Lung (tissue), 13 donors: Measurements from ENCODE around the gene TMEM8B. TPM values are rescaled to one million over a fixed set of nuclear protein-coding genes. Genes with fewer than 3 reads are reported as not detected.
"Not testable (repeated sequence)": the region's sequence is repeated elsewhere in the genome, so short reads cannot be mapped to it uniquely, and the experiment has no call there.

Source experiments
- ATAC-seq: fragments of 200-7000 bp; cut with Tn5 transposase; one replicate; pipeline ENCODE4 v1.9.1; 2020; ENCODE audit warnings: moderate number of reproducible peaks; ENCODE audit not compliant: insufficient read depth, low FRiP score
- DNase-seq, 3 donors: peaks; one replicate each; pipeline ENCODE4 v3.0.0-alpha.2; 2013 to 2017
- H3K27ac ChIP-seq, 2 donors: one replicate each; pipeline ENCODE4 v1.5.1; 2013; ENCODE audit warnings: mild to moderate bottlenecking in 2 of 2, moderate library complexity in 2 of 2, control low read depth in 1 of 2, inconsistent platforms in 1 of 2, low read depth in 1 of 2, low read length in 1 of 2
- H3K27me3 ChIP-seq, 3 donors: one replicate each; pipeline ENCODE4 v1.5.1; 2013; ENCODE audit warnings: low read length in 2 of 3; ENCODE audit not compliant: control insufficient read depth in 3 of 3, insufficient read depth in 3 of 3
- H3K36me3 ChIP-seq, 4 donors: one replicate each; pipeline ENCODE4 v1.5.1; 2013; ENCODE audit warnings: low read length in 4 of 4, mild to moderate bottlenecking in 1 of 4, moderate library complexity in 1 of 4; ENCODE audit not compliant: control insufficient read depth in 4 of 4, insufficient read depth in 4 of 4
- H3K4me1 ChIP-seq, 5 donors: one replicate each; pipeline ENCODE4 v1.5.1; 2013; ENCODE audit warnings: low read length in 5 of 5, mild to moderate bottlenecking in 2 of 5, moderate library complexity in 1 of 5; ENCODE audit not compliant: control insufficient read depth in 5 of 5, insufficient read depth in 5 of 5
- H3K4me3 ChIP-seq: one replicate; pipeline ENCODE4 v1.5.1; 2013; ENCODE audit warnings: mild to moderate bottlenecking, control low read depth, moderate library complexity
- H3K9ac ChIP-seq, 2 donors: one replicate each; pipeline ENCODE4 v1.5.1; 2013; ENCODE audit warnings: low read length in 2 of 2, control low read depth in 1 of 2; ENCODE audit not compliant: insufficient read depth in 1 of 2
- H3K9me3 ChIP-seq, 4 donors: one replicate each; pipeline ENCODE4 v1.5.1; 2013; ENCODE audit warnings: low read length in 3 of 4, mild to moderate bottlenecking in 1 of 4, moderate library complexity in 1 of 4; ENCODE audit not compliant: control insufficient read depth in 4 of 4, insufficient read depth in 3 of 4
- CTCF ChIP-seq: IDR thresholded peaks from 2 replicates; pipeline ENCODE4 v1.5.1; 2012; ENCODE audit warnings: mild to moderate bottlenecking; ENCODE audit errors: control extremely low read depth, extremely low read depth
- WGBS, 2 donors: extraction: QIAGEN DNeasy Blood & Tissue Kit; methylation state at CpG; one replicate each; pipeline ENCODE4 v1.1.7; 2013; 5-methylcytosine and 5-hydroxymethylcytosine counted together
- polyA plus RNA-seq, 2 donors: library from polyadenylated mRNA; stranded (reverse); fragments of 200-250 nt; gene quantifications; one replicate each; pipeline ENCODE4 v1.2.1, GENCODE V29; 2013
- small RNA-seq: library from RNA; depleted of rRNA; stranded (forward); fragments of <200 nt; gene quantifications from one replicate; pipeline ENCODE3, GENCODE V24; 2014; ENCODE audit warnings: low replicate concordance
- total RNA-seq, 2 donors: library from RNA; depleted of rRNA in 1 of 2; stranded (reverse); fragments of >200 nt in 1 of 2; gene quantifications; one replicate each; pipeline ENCODE4 v1.2.1, GENCODE V29; 2014 to 2021
- donor health status: control.
- donor health status: control.
- donor health status: Bipolar disorder and iron deficiency.
- donor health status: healthy.
- donor health status: DM: yes; HTN: yes; CAD: no.

Gene TMEM8B
- total and polyA plus RNA-seq, 4 donors: 6.3 to 13.1 (median 9.1) TPM

GRCh38 chr9:35912791-35913400 lies 83.9 kb downstream of the TMEM8B start:
- Histone ChIP-seq H3K4me3 (no peak overlapping the region), H3K27ac (peak overlapping the region; percentile 21 to 42), H3K4me1 (peaks cover 0 to 22% (median 12%) of the 10 kb centered on the region in 5 donors), H3K9me3 (peaks cover 0 to 2% (median 0%) of the 10 kb centered on the region in 4 donors), H3K9ac (no peak overlapping the region), H3K27me3 (no peaks in the 10 kb centered on the region), H3K36me3 (no peaks in the 10 kb centered on the region)
- DNase-seq (no peak), ATAC-seq (no peak)
- WGBS, 2 donors: 74 to 79% methylated on average over 10 of the region's 10 CpGs
- no peak for TF ChIP-seq CTCF

- ATAC-seq, H3K36me3 ChIP-seq, DNase-seq, H3K9me3 ChIP-seq, H3K27ac ChIP-seq, H3K27me3 ChIP-seq, H3K4me3 ChIP-seq: not testable (repeated sequence)
- Histone ChIP-seq H3K9ac (peak overlapping the region in 1 of 2 donors; percentile 76), H3K4me1 (peaks cover 0 to 17% (median 7%) of the 10 kb centered on the region in 5 donors)
These were observed 84.4 kb downstream of the TMEM8B start for GRCh38 chr9:35913429-35913828.

- no peak for TF ChIP-seq CTCF
- no peak overlapping the region for H3K9ac ChIP-seq
- no peak overlapping the region for H3K4me3 ChIP-seq
- DNase-seq: peak; percentile 63 to 76 (median 73)
- H3K36me3 ChIP-seq: no peaks in the 10 kb centered on the region
- H3K9me3 ChIP-seq: peaks cover 0 to 2% (median 0%) of the 10 kb centered on the region in 4 donors
- peak overlapping the region; percentile 57 to 68 for H3K27ac ChIP-seq
- peaks cover 0 to 12% (median 2%) of the 10 kb centered on the region in 5 donors for H3K4me1 ChIP-seq
- peak; percentile 23 for ATAC-seq
- 31 to 46% methylated on average over 9 of the region's 9 CpGs for WGBS, 2 donors
- no peaks in the 10 kb centered on the region for H3K27me3 ChIP-seq
These were observed 85.3 kb downstream of the TMEM8B start for GRCh38 chr9:35914301-35914807.

Small RNAs within 50 kb of the gene (small RNA-seq; reads per million reads assigned to genes)
- not detected for gene HINT2

Other genes starting within 250 kb of the TMEM8B start
- 10 to 100 TPM; 13.7 to 46.9 TPM for gene TESK1, start 224.0 kb upstream of the TMEM8B start, total RNA-seq
- 10 to 100 TPM; 20.8 to 40.1 TPM for gene TESK1, start 224.0 kb upstream of the TMEM8B start, polyA plus RNA-seq
- 1 to 10 TPM; 5.2 to 6.6 TPM for gene CD72, start 210.8 kb upstream of the TMEM8B start, total RNA-seq
- 10 to 100 TPM in 1 of 2 donors, 1 to 10 TPM in 1; 3.1 to 10.6 TPM for gene CD72, start 210.8 kb upstream of the TMEM8B start, polyA plus RNA-seq
- 1 to 10 TPM in 1 of 2 donors, under 1 TPM in 1; 0.92 to 3.8 TPM for gene SIT1, start 178.3 kb upstream of the TMEM8B start, total RNA-seq
- 1 to 10 TPM in 1 of 2 donors, under 1 TPM in 1; 0.87 to 1.9 TPM for gene SIT1, start 178.3 kb upstream of the TMEM8B start, polyA plus RNA-seq
- gene RMRP, start 171.2 kb upstream of the TMEM8B start, total RNA-seq: over 10,000 TPM; 30,229 to 39,735 TPM
- gene RMRP, start 171.2 kb upstream of the TMEM8B start, polyA plus RNA-seq: 100 to 1,000 TPM in 1 of 2 donors, 10 to 100 TPM in 1; 44.8 to 325 TPM
- 10 to 100 TPM in 1 of 2 donors, 1 to 10 TPM in 1; 9.9 to 32.8 TPM for gene CCDC107, start 170.9 kb upstream of the TMEM8B start, total RNA-seq
- gene CCDC107, start 170.9 kb upstream of the TMEM8B start, polyA plus RNA-seq: 10 to 100 TPM; 29.2 to 53.9 TPM
- gene ARHGEF39, start 164.0 kb upstream of the TMEM8B start, total RNA-seq: 1 to 10 TPM; 1.3 TPM
- 1 to 10 TPM in 1 of 2 donors, under 1 TPM in 1; 0.47 to 1.4 TPM for gene ARHGEF39, start 164.0 kb upstream of the TMEM8B start, polyA plus RNA-seq
- gene CA9, start 155.3 kb upstream of the TMEM8B start, total RNA-seq: 1 to 10 TPM in 1 of 2 donors, under 1 TPM in 1; 0.88 to 1.6 TPM
- gene CA9, start 155.3 kb upstream of the TMEM8B start, polyA plus RNA-seq: 1 to 10 TPM; 1.1 to 2.4 TPM
- gene TPM2, start 139.3 kb upstream of the TMEM8B start, total RNA-seq: 100 to 1,000 TPM in 1 of 2 donors, 10 to 100 TPM in 1; 96.0 to 229 TPM
- gene TPM2, start 139.3 kb upstream of the TMEM8B start, polyA plus RNA-seq: 100 to 1,000 TPM; 189 to 494 TPM
- 100 to 1,000 TPM; 206 to 501 TPM for gene TLN1, start 97.0 kb upstream of the TMEM8B start, total RNA-seq
- 100 to 1,000 TPM in 1 of 2 donors, 10 to 100 TPM in 1; 71.5 to 319 TPM for gene TLN1, start 97.0 kb upstream of the TMEM8B start, polyA plus RNA-seq
- 10 to 100 TPM; 25.1 to 43.3 TPM for gene CREB3, start 96.6 kb upstream of the TMEM8B start, total RNA-seq
- 10 to 100 TPM; 38.7 to 39.0 TPM for gene CREB3, start 96.6 kb upstream of the TMEM8B start, polyA plus RNA-seq
- gene GBA2, start 80.0 kb upstream of the TMEM8B start, total RNA-seq: 10 to 100 TPM; 42.4 to 78.7 TPM
- gene GBA2, start 80.0 kb upstream of the TMEM8B start, polyA plus RNA-seq: 10 to 100 TPM; 44.2 to 48.2 TPM
- gene RGP1, start 79.9 kb upstream of the TMEM8B start, total RNA-seq: 10 to 100 TPM; 13.0 to 33.2 TPM
- gene RGP1, start 79.9 kb upstream of the TMEM8B start, polyA plus RNA-seq: 10 to 100 TPM; 11.7 to 12.9 TPM
- gene MSMP, start 75.0 kb upstream of the TMEM8B start, total RNA-seq: 1 to 10 TPM in 1 of 2 donors, not detected in 1; 1.6 TPM
- gene MSMP, start 75.0 kb upstream of the TMEM8B start, polyA plus RNA-seq: 1 to 10 TPM in 1 of 2 donors, under 1 TPM in 1; 0.62 to 1.2 TPM
- gene NPR2, start 37.6 kb upstream of the TMEM8B start, total RNA-seq: 10 to 100 TPM; 16.0 to 16.1 TPM
- 10 to 100 TPM in 1 of 2 donors, 1 to 10 TPM in 1; 6.2 to 11.1 TPM for gene NPR2, start 37.6 kb upstream of the TMEM8B start, polyA plus RNA-seq
- 10 to 100 TPM; 11.1 to 20.6 TPM for gene SPAG8, start 17.0 kb upstream of the TMEM8B start, total RNA-seq
- 1 to 10 TPM; 5.8 to 6.9 TPM for gene SPAG8, start 17.0 kb upstream of the TMEM8B start, polyA plus RNA-seq
- 10 to 100 TPM; 19.9 to 64.9 TPM for gene HINT2, start 14.2 kb upstream of the TMEM8B start, total RNA-seq
- 100 to 1,000 TPM in 1 of 2 donors, 10 to 100 TPM in 1; 52.6 to 112 TPM for gene HINT2, start 14.2 kb upstream of the TMEM8B start, polyA plus RNA-seq
- gene FAM221B, start 496 bp upstream of the TMEM8B start, total RNA-seq: under 1 TPM; 0.14 to 0.25 TPM
- gene FAM221B, start 496 bp upstream of the TMEM8B start, polyA plus RNA-seq: under 1 TPM; 0.10 to 0.13 TPM
- gene OR13J1, start 41.2 kb downstream of the TMEM8B start, total RNA-seq: not detected
- gene OR13J1, start 41.2 kb downstream of the TMEM8B start, polyA plus RNA-seq: not detected
- 10 to 100 TPM in 1 of 2 donors, not detected in 1; 14.1 TPM for gene HRCT1, start 77.0 kb downstream of the TMEM8B start, total RNA-seq
- gene HRCT1, start 77.0 kb downstream of the TMEM8B start, polyA plus RNA-seq: 1 to 10 TPM; 1.7 to 6.3 TPM
- 1 to 10 TPM; 3.7 to 6.7 TPM for gene SPAAR, start 80.3 kb downstream of the TMEM8B start, total RNA-seq
- 1 to 10 TPM; 5.7 to 5.8 TPM for gene SPAAR, start 80.3 kb downstream of the TMEM8B start, polyA plus RNA-seq
- not detected for gene OR2S2, start 128.9 kb downstream of the TMEM8B start, total RNA-seq
- gene OR2S2, start 128.9 kb downstream of the TMEM8B start, polyA plus RNA-seq: not detected
- gene RECK, start 207.7 kb downstream of the TMEM8B start, total RNA-seq: 10 to 100 TPM; 16.0 to 19.3 TPM
- gene RECK, start 207.7 kb downstream of the TMEM8B start, polyA plus RNA-seq: 1 to 10 TPM; 4.5 to 8.1 TPM